Measurements from ENCODE around the gene IGSF22.

IGSF22 gene

GRCh38 chr11:18699848-18700261 lies 26.1 kb downstream of the IGSF22 start:
- in situ Hi-C loops (cut with HindIII; ENCODE audit: low pct_ligation_motif_present, low sequenced_read_pairs) = no loop called here
- H3K27ac ChIP-seq = no peak overlapping the region
- TF ChIP-seq, protein P1, sequence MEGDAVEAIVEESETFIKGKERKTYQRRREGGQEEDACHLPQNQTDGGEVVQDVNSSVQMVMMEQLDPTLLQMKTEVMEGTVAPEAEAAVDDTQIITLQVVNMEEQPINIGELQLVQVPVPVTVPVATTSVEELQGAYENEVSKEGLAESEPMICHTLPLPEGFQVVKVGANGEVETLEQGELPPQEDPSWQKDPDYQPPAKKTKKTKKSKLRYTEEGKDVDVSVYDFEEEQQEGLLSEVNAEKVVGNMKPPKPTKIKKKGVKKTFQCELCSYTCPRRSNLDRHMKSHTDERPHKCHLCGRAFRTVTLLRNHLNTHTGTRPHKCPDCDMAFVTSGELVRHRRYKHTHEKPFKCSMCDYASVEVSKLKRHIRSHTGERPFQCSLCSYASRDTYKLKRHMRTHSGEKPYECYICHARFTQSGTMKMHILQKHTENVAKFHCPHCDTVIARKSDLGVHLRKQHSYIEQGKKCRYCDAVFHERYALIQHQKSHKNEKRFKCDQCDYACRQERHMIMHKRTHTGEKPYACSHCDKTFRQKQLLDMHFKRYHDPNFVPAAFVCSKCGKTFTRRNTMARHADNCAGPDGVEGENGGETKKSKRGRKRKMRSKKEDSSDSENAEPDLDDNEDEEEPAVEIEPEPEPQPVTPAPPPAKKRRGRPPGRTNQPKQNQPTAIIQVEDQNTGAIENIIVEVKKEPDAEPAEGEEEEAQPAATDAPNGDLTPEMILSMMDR (IDR thresholded peaks at IDR 0.05; ENCODE audit: low read depth, low read length, missing control alignments) = no peak
- H3K36me3 ChIP-seq (replicated peaks) = no peaks in the 10 kb centered on the region
- no peak for DNase-seq
- H3K27me3 ChIP-seq (replicated peaks) = no peaks in the 10 kb centered on the region
- H3K4me3 ChIP-seq (ENCODE audit: low read depth, low read length) = no peak overlapping the region

DNA sequence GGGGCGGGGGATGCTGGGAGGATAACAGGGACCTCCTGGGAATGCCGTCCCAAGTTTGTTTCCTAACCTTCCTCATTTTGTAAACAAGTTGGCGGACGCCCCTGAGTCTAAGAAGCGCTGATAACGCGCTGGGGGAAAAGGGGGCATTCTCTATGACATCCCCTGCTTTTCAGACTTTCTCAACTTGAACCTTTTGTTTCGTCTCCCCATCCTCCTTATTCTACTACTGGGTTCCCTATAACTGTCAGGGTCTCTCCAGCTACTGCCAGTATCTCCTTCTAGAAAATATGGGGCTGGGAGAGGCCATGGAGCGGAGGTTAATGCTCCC lies 26.8 kb downstream of the IGSF22 start:
- no peaks in the 10 kb centered on the region for H3K36me3 ChIP-seq (replicated peaks)
- in situ Hi-C loops (cut with HindIII; ENCODE audit: low pct_ligation_motif_present, low sequenced_read_pairs) = no loop called here
- no peaks in the 10 kb centered on the region for H3K27me3 ChIP-seq (replicated peaks)
- DNase-seq = no peak
- TF ChIP-seq, protein P1 (IDR thresholded peaks at IDR 0.05; ENCODE audit: low read depth, low read length, missing control alignments) = no peak
- no peak overlapping the region for H3K27ac ChIP-seq
- H3K4me3 ChIP-seq (ENCODE audit: low read depth, low read length) = peak overlapping the region; percentile 59

DNA sequence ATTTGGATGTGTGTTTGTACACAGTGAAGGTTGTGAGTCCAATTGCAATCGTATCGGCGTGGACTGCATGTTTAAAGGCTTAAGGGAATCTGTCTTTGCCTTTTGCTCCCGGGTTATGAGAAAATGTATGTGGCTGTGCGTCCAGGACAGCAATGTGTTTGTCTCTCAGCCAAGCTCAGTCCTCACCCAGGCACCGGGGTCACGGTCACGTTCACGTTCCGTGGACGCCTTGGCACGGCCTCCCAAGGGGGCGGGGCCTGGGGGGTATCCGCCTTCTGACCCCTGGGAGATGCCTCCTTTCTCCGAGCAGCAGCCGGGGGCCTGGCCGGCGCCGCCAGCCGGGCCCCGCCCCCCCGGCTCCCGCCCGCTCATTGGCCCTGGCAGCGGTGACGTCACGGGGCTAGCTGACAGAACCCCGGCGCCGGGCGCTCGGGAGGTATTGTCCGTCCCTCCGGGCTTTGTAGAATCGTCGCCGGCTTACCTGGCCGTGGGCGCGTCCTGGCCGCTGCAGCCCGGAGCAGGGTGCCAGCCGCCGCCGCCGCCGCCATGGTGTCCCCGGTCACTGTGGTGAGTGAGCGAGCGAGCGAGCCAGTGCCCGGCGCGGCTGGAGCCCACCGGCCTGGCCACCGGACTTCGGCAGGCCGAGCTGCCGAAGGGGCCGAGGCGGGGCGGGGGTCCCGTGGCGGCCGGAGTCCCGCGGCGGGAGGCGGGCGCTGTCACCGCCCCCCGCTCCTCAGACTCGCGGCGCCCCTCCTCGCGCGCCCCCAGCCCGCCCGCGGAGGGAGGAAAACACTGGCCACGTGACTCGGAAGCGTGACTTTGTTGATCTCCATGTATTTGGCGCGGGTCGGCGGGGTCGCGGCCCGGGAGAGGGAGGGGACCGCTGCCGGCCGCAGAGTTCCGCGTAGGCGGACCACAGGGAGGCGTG lies 27.4 kb downstream of the IGSF22 start, which contains the start of gene TMEM86A:
TMEM86A (plus strand) TSS at position 439 of the 928 bp plus-strand sequence; CDS start at position 547, 108 bp downstream.
- H3K27ac ChIP-seq = peak within 1 kb of the TSS; percentile 25
- no peaks in the 10 kb centered on the region for H3K36me3 ChIP-seq (replicated peaks)
- no peaks in the 10 kb centered on the region for H3K27me3 ChIP-seq (replicated peaks)
- TF ChIP-seq, protein P1 (IDR thresholded peaks at IDR 0.05; ENCODE audit: low read depth, low read length, missing control alignments) = no peak
- in situ Hi-C loops (cut with HindIII; ENCODE audit: low pct_ligation_motif_present, low sequenced_read_pairs) = no loop called here
- peak; percentile 74 for DNase-seq
- peak within 1 kb of the TSS; percentile 59 for H3K4me3 ChIP-seq (ENCODE audit: low read depth, low read length)

- no peak for DNase-seq
- H3K27me3 ChIP-seq (replicated peaks) = no peaks in the 10 kb centered on the region
- in situ Hi-C loops (cut with HindIII; ENCODE audit: low pct_ligation_motif_present, low sequenced_read_pairs) = no loop called here
- TF ChIP-seq, protein P1 (IDR thresholded peaks at IDR 0.05; ENCODE audit: low read depth, low read length, missing control alignments) = no peak
- no peaks in the 10 kb centered on the region for H3K36me3 ChIP-seq (replicated peaks)
- no peak overlapping the region for H3K4me3 ChIP-seq (ENCODE audit: low read depth, low read length)
- no peak overlapping the region for H3K27ac ChIP-seq
Measured at GRCh38 chr11:18697576-18697975, 28.4 kb downstream of the IGSF22 start.

GRCh38 chr11:18696638-18697225 lies 29.3 kb downstream of the IGSF22 start:
- Histone ChIP-seq H3K36me3 (replicated peaks) (no peaks in the 10 kb centered on the region), H3K4me3 (ENCODE audit: low read depth, low read length) (no peak overlapping the region), H3K27ac (no peak overlapping the region), H3K27me3 (replicated peaks) (no peaks in the 10 kb centered on the region)
- DNase-seq = peak; percentile 37
- TF ChIP-seq, protein P1 (IDR thresholded peaks at IDR 0.05; ENCODE audit: low read depth, low read length, missing control alignments) = no peak
- in situ Hi-C loops (cut with HindIII; ENCODE audit: low pct_ligation_motif_present, low sequenced_read_pairs) = no loop called here
